ENCODE measurements around the gene OBSCN.
A peak's percentile ranks its signal among the peaks of the same experiment; 100 is the strongest.

Gene OBSCN

DNA sequence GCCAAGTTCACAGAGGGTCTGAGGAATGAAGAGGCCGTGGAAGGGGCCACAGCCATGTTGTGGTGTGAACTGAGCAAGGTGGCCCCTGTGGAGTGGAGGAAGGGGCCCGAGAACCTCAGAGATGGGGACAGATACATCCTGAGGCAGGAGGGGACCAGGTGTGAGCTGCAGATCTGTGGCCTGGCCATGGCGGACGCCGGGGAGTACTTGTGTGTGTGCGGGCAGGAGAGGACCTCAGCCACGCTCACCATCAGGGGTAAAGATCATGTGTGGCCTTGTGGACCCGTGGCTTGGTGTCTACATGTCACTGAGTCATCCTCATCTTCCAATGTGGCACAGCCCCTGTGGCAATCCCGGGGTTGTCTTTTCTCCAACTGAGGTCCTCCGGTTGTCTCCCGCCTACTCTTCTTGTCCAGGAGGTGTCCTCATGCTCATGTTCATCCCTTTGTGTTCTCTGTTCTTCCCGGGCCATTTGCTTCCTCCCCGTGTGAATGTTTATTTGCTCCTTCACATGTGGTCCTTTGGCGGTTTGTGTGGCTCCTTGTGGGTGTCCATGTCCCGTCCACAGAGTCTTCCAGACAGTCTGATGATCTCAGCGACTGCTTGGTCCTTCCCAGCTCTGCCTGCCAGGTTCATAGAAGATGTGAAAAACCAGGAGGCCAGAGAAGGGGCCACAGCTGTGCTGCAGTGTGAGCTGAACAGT, 84.2 kb downstream of the OBSCN start:
- DNase-seq: no peak

- DNase-seq: no peak
Measured at GRCh38 chr1:228292609-228292911, 84.7 kb downstream of the OBSCN start.

GRCh38 chr1:228293393-228293792, 85.5 kb downstream of the OBSCN start:
- no peak for DNase-seq

GRCh38 chr1:228293816-228294500, 86.1 kb downstream of the OBSCN start:
- no peak for DNase-seq

- no peak for DNase-seq
Measured at GRCh38 chr1:228294717-228295116, 86.9 kb downstream of the OBSCN start.

DNA sequence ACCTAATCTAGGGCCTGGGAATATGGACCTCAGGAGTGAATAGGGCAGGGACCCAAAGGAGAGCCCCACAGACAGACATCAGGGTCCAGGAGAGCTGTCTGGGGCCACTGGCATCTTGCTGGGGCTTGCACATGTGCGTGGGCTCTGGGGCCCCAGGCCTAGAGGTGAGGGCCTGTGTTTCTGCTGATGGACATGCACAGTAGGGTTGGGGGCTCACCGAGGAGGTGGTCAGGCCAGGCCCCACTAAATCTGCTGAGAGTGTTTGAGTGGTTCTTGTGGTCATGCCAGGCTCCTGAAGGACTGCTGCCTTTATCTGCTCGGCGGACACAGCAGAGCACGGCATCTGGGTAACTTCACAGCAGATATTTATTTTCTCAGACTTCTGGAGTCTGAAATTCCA, 87.4 kb downstream of the OBSCN start:
- no peak for DNase-seq

GRCh38 chr1:228295981-228296380, 88.1 kb downstream of the OBSCN start:
- DNase-seq: no peak

- DNase-seq: no peak
Measured at GRCh38 chr1:228297242-228297641, 89.4 kb downstream of the OBSCN start.

DNA sequence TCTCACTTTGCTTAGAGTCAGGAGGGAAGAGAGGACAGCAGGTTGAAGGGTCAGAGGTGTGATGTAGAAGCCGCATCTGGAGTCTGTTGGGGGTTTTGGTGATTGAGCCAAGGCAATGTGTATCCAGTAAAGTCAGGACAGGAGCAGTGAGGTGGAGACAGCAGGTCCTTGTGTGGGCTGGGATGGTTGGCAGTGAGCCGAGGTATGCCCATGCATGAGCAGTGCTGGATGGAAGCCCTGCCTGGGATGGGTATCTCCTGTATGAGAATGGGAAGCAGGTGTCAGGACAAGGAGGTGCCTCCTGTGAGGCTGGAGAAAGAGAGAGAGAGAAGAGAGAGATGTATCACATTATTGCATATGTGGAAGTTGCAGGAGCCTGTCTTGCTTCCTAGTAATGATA, 90.0 kb downstream of the OBSCN start:
- no peak for DNase-seq

DNA sequence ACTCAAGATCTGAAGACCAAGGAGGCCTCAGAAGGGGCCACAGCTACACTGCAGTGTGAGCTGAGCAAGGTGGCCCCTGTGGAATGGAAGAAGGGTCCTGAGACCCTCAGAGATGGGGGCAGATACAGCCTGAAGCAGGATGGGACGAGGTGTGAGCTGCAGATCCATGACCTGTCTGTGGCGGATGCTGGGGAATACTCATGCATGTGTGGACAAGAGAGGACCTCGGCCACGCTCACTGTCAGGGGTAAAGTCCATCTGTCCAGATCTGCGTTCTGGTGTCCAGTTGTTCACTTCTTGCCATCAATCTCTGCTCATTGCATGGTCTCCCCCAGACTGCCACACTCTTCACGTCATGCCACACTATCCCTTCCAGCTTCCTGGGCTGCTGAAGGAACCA, 90.6 kb downstream of the OBSCN start:
- no peak for DNase-seq

GRCh38 chr1:228299211-228299610, 91.4 kb downstream of the OBSCN start:
- no peak for DNase-seq

GRCh38 chr1:228299901-228300300, 92.1 kb downstream of the OBSCN start:
- no peak for DNase-seq

DNA sequence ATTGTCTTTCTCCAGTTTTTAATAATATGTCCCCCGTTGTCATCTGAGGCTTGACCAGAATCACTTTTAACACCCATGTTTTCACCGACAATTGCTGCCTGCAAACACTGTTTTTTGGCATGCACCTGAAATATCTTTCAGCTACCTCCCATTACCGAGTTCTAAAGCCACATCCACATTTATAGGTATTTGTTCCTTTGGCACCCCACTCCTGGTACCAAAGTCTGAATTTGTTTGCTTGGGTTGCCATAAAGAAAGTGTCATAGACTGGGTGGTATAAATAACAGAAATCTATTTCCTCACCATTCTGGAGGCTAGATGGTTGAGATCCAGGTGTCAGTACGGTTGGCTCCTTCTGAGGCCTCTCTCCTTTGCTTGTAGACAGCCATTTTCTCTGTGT, 94.2 kb downstream of the OBSCN start:
- DNase-seq: no peak

GRCh38 chr1:228303596-228303995, 95.8 kb downstream of the OBSCN start:
- no peak for DNase-seq

- DNase-seq: no peak
Measured at GRCh38 chr1:228304225-228304624, 96.4 kb downstream of the OBSCN start.

DNA sequence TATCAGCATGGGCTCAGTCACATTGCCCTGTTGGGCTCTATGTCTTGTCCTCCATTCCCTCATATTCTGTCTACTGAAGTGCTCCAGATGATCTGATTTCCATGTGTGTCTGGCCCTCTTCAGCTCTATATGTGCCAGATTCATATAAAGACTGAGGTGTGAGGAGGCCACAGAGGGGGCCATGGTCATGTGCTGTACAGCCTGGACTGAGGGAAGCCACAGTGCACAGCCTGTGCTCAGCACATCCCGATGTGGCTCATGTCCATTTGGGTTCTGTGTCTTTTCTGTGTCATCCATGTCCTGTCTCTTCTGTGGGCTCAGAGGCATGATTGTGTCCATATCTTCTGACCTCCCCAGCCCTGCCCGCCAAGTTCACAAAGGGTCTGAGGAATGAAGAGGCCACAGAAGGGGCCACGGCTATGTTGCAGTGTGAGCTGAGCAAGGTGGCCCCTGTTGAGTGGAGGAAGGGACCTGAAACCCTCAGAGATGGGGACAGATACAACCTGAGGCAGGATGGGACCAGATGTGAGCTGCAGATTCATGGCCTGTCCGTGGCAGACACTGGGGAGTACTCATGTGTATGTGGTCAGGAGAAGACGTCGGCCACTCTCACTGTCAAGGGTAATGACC, 97.0 kb downstream of the OBSCN start:
- DNase-seq: no peak

- DNase-seq: no peak
Measured at GRCh38 chr1:228305721-228306152, 97.9 kb downstream of the OBSCN start.

GRCh38 chr1:228306275-228307217, 98.7 kb downstream of the OBSCN start:
- DNase-seq: peak; percentile 30

DNA sequence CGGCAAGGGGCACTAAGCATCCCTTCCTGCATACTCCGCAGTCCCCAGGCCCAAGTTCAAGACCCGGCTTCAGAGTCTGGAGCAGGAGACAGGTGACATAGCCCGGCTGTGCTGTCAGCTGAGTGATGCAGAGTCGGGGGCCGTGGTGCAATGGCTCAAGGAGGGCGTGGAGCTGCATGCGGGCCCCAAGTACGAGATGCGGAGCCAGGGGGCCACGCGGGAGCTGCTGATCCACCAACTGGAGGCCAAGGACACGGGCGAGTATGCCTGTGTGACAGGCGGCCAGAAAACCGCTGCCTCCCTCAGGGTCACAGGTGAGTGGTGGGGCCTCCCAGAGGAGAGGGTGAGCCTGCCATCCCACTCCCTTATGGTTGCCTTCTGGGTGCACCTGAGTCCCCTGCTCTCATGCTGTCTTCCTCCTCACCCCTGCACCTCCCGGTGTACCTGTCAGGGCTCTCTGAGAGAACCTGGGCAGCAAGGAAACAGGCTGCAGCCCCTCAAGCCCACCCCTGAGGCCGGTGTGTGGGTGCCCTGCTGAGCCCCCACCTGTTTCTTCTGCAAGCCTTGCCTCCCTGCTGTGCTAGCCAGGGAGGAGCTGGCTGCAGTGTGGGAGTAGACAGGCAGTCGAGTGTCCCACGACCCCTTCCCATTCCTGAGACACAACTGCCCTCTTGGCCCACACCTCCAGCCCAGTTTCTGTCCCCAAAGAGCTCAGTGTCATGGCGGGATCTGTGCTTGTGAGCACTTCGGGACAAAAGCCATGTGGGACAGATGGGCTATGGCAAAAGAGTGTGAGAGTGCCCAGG, 99.6 kb downstream of the OBSCN start:
- no peak for DNase-seq

GRCh38 chr1:228308085-228308601, 100.3 kb downstream of the OBSCN start:
- DNase-seq: no peak

DNA sequence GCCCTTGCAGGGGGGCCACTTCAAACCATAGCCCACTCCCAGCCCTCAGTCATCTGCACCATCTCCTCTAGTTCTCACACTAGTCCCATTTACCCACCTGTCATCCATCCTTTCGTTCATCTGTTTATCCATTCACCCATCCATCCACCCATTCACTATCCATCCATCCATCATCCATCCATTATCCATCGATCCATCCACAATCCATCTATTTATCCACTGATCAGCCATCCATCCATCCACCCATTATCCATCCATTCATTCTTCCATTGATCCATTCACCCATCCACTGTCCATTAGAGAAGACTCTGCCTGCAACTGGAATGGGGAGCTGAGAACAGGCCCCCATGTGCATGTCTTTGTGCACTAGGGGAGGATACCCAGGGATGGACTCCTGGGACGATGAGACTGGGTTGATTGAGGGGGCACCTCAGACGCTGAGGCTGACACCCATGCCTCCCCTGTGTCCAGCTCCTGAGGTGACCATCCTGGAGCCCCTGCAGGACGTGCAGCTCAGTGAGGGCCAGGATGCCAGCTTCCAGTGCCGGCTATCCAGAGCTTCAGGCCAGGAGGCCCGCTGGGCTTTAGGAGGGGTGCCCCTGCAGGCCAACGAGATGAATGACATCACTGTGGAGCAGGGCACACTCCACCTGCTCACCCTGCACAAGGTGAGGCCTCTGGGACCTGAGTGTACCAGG, 100.9 kb downstream of the OBSCN start:
- no peak for DNase-seq
